ENCODE measurements around the gene CD320.
"Not testable (repeated sequence)": the region's sequence is repeated elsewhere in the genome, so short reads cannot be mapped to it uniquely, and the experiment has no call there.

The CD320 gene

GRCh38 chr19:8307965-8308866, at the start of gene CD320:
TSS of gene CD320 (minus strand) at chr19:8308358. CDS start at chr19:8308290, 68 bp downstream.
- DNase-seq (ENCODE audit: low read depth), result peak; percentile 79

GRCh38 chr19:8357007-8357521, 48.9 kb upstream of the CD320 start:
- no peak for DNase-seq (ENCODE audit: low read depth)

- DNase-seq (ENCODE audit: low read depth), result no peak
Observed at GRCh38 chr19:8355631-8356402, 47.7 kb upstream of the CD320 start.

- DNase-seq (ENCODE audit: low read depth), result not testable (repeated sequence)
Observed at GRCh38 chr19:8352845-8353244, 44.7 kb upstream of the CD320 start.

GRCh38 chr19:8352134-8352827, 44.1 kb upstream of the CD320 start:
- DNase-seq (ENCODE audit: low read depth), result no peak

- not testable (repeated sequence) for DNase-seq (ENCODE audit: low read depth)
Observed at GRCh38 chr19:8349629-8350372, 41.6 kb upstream of the CD320 start.

- no peak for DNase-seq (ENCODE audit: low read depth)
Observed at GRCh38 chr19:8343483-8343844, 35.3 kb upstream of the CD320 start.

GRCh38 chr19:8342684-8343482, 34.7 kb upstream of the CD320 start, which contains the start of gene KANK3:
TSS of gene KANK3 (minus strand) at chr19:8343262. CDS start at chr19:8337828, 5,434 bp downstream.
- peak; percentile 86 for DNase-seq (ENCODE audit: low read depth)

- no peak for DNase-seq (ENCODE audit: low read depth)
Observed at GRCh38 chr19:8342316-8342683, 34.1 kb upstream of the CD320 start.

GRCh38 chr19:8341504-8341903, 33.3 kb upstream of the CD320 start:
- DNase-seq (ENCODE audit: low read depth), result not testable (repeated sequence)

GRCh38 chr19:8340341-8341096, 32.4 kb upstream of the CD320 start:
- no peak for DNase-seq (ENCODE audit: low read depth)

GRCh38 chr19:8338835-8339234, 30.7 kb upstream of the CD320 start:
- DNase-seq (ENCODE audit: low read depth), result no peak

- no peak for DNase-seq (ENCODE audit: low read depth)
Observed at GRCh38 chr19:8337728-8338127, 29.6 kb upstream of the CD320 start.

GRCh38 chr19:8336660-8337059, 28.5 kb upstream of the CD320 start:
- DNase-seq (ENCODE audit: low read depth), result no peak

GRCh38 chr19:8336072-8336569, 28.0 kb upstream of the CD320 start:
- no peak for DNase-seq (ENCODE audit: low read depth)

- DNase-seq (ENCODE audit: low read depth), result no peak
Observed at GRCh38 chr19:8335343-8336071, 27.3 kb upstream of the CD320 start.

GRCh38 chr19:8334458-8335342, 26.5 kb upstream of the CD320 start:
- DNase-seq (ENCODE audit: low read depth), result no peak

All from stimulated activated CD4-positive, alpha-beta T cell treated with anti-CD3 and anti-CD28 coated beads, Interleukin-2, amount 100 ng/mL, for 4 hours (primary cell).